GM20431 (cell line): ENCODE measurements around the gene AADAT.

ENCODE experiments used
- in situ Hi-C: fragments of 300-500 bp; cut with MseI, MboI; formaldehyde crosslinking; loops from one replicate; pipeline ENCODE4 v1.15.0; 2020; ENCODE audit warnings: low sequenced_read_pairs; ENCODE audit not compliant: unreplicated experiment

The AADAT gene

GRCh38 chr4:170091069-170091696 lies 1.4 kb upstream of the AADAT start:
- in situ Hi-C loops = no loop called here

GRCh38 chr4:170090352-170091052 lies 746 bp upstream of the AADAT start:
- in situ Hi-C loops = no loop called here

GRCh38 chr4:170089274-170089667 lies 485 bp downstream of the AADAT start:
- in situ Hi-C loops = no loop called here

DNA sequence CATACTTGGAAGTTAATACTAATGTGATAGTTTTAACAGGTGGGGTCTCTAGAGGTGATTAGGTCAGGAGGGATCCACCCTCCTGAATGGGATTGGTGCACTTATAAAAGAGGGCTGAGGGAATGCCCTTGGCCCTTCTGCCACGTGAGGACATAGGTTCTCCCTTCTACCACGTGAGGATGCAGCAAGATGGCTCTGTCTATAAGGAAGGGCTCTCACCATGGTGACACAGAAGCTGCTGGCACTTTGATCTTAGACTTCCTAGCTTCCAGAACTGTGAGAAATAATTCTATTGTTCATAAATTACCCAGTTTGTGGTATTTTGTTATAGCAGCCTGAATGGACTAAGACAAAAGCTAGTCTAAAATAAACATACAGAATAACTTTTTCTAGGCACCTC lies 1.0 kb downstream of the AADAT start:
- in situ Hi-C loops = no loop called here

- in situ Hi-C loops = no loop called here
Observed at GRCh38 chr4:170087163-170087700, 2.5 kb downstream of the AADAT start.

GRCh38 chr4:170083541-170083940 lies 6.2 kb downstream of the AADAT start:
- in situ Hi-C loops = no loop called here

- in situ Hi-C loops = no loop called here
Observed at GRCh38 chr4:170080496-170080895, 9.3 kb downstream of the AADAT start.

DNA sequence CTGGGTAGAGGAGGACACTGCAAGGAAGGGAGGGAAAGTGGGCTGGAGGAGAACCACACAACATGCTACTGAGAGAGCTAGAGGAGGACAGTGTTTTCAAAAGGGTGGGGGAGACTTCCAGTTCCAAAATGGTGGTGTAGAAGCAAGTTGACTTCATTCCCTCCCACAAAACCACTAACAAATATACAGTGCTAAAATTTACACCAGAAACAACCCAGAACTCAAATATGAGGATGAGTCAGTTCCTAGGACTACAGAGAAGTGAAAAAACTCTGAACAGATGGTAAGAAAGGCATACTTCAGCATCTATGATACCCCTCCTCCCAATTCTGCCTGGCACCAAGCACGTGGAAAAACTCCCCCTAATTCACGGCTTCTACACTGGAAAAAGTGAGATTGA lies 9.8 kb downstream of the AADAT start:
- in situ Hi-C loops = no loop called here

DNA sequence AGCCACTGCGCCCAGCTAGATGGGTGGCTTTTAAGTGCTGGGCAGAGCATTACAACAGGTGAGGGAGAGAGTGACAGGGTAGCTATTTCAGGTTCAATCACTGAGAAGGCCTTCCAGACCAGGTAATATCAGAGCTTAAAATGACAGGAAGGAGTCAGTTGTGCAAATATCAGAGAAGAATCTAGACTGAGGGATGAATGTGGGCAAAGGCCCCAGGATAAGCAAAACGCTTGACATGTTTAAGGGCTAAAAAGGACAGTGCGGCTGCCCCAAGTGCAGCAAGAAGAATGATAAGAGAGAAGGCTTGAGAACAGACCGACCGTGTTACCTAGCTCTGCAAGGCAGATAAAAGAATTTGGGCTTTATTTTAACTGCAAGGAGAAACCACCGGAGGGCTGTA lies 18.6 kb downstream of the AADAT start:
- in situ Hi-C loops = no loop called here

DNA sequence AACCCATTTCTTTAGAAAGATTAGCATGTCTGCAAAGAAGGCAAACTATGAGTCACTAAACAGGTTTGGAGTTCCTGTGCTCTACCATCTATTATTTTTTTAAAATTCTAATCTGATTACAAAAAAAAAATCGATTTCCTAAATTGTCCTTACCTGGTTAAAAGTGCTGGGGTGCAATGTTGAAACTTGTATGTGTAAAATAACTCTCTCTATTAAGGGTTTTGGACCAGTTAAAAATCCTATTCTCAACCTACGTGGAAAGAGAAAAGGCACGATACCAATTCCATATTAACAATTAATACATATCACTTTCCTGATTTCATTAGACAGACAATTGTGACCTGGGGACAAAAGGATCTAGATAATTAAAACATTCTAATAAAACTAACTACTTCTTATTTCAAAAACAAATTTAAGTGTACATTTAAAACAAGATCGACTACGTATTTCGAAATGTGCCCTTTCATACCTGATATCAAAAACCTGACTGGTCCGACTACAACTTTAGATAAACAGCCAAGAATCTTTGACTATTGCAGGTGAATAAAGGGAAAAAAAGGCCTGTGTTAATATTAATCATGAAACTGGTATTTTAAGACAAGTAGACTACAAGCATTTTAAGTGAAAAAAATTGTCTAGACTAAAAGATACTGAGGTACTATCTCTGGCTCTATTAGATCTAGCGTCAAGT lies 21.2 kb downstream of the AADAT start:
- in situ Hi-C loops = no loop called here

DNA sequence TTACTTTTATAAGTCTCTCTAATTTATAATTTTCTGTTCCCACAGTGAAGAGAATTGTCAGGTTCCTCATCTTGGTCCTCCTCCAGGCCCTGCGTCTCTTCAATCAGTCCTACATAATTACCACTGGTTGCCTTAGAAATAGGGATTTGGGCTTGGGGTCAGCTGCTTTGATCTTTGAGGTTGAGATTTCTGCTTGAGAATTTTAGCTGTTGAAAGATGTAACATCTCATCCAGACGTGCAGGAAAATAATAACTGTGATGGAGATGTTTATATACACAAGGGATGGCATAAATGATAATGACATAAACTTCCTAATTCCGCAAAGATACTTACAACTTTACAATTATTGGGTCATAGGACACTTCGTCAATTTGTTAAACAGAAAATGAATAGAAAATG lies 30.3 kb downstream of the AADAT start:
- in situ Hi-C loops = no loop called here

DNA sequence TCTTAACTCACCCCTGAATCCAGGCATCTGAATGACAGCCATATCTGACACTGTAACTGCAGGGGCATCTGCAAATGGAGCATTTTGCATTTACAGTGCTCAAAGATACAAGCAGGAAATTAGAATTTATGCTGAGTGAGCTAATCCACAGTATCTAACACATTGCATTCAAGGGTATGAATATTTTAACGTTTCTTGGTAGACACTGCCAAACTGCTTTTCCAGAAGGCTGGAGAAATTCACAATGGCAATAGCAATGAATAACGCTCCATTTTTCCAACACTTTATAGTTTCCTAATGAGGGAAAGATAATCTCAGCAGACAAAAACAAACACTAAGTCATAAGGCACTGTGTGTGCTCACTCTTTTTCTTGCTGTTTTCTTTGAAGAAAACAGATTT lies 30.9 kb downstream of the AADAT start:
- in situ Hi-C loops = no loop called here

GRCh38 chr4:170057866-170058265 lies 31.9 kb downstream of the AADAT start:
- in situ Hi-C loops = no loop called here

- in situ Hi-C loops = no loop called here
Observed at GRCh38 chr4:170052919-170053318, 36.8 kb downstream of the AADAT start.

GRCh38 chr4:170051402-170051801 lies 38.4 kb downstream of the AADAT start:
- in situ Hi-C loops = no loop called here

DNA sequence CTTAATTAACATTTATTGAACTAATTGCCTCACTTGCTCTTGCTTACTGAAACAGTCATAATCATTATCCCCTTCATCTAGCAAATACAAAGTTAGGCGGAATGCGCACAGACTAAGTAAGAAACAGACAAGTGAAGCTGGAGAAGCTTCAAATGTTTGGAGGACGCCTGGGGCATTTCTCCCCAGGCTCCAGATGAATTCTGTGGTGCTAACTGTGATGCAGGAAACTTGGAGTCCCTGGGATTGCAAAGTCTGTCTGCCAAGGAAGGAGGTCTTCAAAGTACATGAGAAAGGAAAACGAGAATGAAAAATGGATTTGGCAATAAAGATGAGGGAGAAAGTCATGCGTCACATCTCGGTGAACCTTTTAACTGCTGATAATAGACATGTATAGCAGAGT lies 40.0 kb downstream of the AADAT start:
- in situ Hi-C loops = loop anchor here (10.0 kb wide), 1 partner anchor 235 kb away; no protein-coding TSS in a partner anchor

DNA sequence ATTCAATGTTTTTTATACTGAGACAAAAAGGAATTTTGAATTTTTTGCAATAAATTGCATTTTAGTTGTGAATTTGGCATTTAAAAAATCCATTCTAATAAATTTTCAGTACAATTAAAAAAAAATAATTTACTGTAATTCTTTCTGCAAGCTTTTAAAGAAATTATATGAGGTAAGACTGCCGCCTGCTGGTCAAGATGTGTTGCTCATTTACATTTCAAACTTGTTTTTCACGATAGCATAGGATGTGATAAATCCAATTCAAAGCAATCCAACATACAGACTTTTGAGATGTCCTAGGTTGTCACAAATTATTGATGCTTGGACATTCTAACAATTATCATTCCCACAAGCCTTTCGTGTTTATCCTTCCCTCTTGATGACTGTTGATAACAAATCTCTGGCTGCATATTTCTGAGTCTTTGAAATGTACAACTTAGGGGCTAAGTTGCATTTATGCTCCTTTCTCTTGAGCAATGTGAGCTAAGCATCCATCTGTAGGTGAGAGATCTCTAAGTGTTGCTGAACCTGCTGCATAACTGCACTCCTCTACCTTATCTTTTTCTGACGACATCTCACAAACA lies 41.9 kb downstream of the AADAT start:
- in situ Hi-C loops = loop anchor here (10.0 kb wide), 1 partner anchor 233 kb away; no protein-coding TSS in a partner anchor

DNA sequence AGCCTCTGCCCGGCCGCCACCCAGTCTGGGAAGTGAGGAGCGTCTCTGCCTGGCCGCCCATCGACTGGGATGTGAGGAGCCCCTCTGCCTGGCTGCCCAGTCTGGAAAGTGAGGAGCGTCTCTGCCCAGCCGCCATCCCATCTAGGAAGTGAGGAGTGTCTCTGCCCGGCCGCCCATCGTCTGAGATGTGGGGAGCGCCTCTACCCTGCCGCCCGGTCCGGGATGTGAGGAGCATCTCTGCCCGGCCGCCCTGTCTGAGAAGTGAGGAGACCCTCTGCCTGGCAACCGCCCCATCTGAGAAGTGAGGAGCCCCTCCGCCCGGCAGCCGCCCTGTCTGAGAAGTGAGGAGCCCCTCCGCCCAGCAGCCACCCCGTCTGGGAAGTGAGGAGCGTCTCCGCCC lies 43.6 kb downstream of the AADAT start:
- in situ Hi-C loops = loop anchor here (10.0 kb wide), 1 partner anchor 231 kb away; no protein-coding TSS in a partner anchor

GRCh38 chr4:170040031-170040680 lies 49.6 kb downstream of the AADAT start:
- in situ Hi-C loops = loop anchor here (10.0 kb wide), 1 partner anchor 225 kb away; no protein-coding TSS in a partner anchor

- in situ Hi-C loops = no loop called here
Observed at GRCh38 chr4:170038769-170039168, 51.0 kb downstream of the AADAT start.
